Activated naive CD8-positive, alpha-beta T cell treated with anti-CD3 and anti-CD28 coated beads, Interleukin-2, amount 50 U/mL, for 16 hours (primary cell): ENCODE measurements around the gene IL4I1.

Source experiments
- DNase-seq: peaks from one replicate; pipeline ENCODE4 v3.0.0-alpha.2; 2020; ENCODE audit warnings: low read depth, low spot score

IL4I1 gene

DNA sequence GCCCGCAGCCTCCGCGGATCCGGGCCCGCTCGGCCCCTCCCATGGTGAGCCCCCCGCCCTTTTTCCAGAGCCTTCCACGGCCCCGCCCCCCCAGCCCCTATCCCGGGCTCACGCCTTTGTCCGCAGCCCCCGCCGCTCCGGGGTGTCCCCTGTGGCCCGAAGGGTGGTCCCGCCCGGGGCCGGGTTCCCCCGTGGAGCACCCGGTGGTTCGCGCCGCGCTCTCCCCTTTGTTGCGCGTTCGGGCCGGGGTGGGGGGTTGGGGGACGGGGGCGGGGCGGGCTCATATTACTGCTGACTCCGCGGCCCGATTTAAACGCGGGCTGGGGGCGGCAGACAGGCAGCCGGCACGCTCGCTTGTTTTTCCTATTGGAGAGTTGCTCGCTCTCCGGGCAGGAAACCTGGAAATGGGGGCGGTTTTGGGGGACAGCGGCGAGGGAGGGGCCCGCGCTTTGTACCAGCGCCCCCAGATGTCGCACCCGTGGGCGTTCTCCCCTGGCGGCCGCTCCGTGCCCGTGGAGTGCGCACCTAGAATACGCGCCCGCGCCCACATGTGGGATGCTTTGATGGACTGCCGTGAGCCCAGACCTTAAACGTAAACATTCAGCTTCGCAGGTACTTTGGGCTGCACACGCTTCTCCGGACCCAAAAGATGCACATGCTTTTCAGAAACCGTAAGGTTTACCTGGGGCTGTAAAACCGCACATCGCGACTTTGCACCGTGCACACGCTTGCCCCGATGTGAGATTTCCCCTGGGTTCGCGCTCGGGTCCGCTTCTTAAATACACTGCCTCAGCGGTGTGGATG lies 45.0 kb downstream of the IL4I1 start:
- DNase-seq = no peak

DNA sequence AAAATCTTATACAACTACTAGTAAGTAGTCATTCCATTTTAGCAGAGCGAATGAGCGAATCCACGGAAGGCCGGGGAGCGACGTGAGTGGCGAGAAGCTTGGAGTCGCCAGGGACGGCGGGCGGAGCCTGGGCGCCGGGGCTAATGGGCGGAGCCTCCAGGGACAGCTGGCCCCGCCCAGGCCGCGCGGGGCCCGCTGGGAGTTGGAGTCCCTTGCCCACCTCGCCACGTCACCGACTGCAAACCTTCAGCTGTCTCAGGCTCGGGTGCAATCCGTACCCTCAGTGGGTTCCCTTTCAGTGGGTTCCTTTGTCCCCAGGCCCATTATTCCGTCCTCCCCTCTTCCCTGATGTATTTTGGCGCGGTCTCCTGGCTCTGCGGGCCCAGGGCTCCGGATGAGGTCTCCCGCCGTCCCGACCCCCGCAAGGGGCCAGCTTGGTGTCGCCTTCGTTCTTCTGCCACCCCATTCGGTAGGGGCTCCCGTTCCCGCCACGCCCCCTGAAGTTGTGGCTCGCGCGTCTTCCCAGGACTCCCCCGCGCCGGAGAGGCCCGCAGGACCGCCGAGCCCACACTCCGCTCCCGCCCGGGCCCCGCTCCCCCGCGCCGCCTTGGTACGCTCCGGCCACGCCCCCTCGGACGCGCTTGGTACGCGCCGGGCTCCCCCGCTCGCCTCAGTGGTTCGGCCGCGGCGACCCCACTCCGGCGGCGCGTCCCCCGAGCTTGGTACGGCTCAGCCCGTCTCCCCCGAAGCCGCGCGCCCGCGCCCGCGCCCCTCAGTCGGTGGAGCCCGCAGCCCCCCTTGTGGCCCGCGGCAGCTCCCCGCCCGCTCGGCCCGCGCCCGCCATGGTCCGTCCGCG lies 46.0 kb downstream of the IL4I1 start, which contains the start of gene PTOV1:
Gene PTOV1 (plus strand): TSS at position 673 of the 856 bp plus-strand sequence.
- DNase-seq = peak; percentile 68

- DNase-seq = no peak
These were observed 46.5 kb downstream of the IL4I1 start for GRCh38 chr19:49850221-49850486.

DNA sequence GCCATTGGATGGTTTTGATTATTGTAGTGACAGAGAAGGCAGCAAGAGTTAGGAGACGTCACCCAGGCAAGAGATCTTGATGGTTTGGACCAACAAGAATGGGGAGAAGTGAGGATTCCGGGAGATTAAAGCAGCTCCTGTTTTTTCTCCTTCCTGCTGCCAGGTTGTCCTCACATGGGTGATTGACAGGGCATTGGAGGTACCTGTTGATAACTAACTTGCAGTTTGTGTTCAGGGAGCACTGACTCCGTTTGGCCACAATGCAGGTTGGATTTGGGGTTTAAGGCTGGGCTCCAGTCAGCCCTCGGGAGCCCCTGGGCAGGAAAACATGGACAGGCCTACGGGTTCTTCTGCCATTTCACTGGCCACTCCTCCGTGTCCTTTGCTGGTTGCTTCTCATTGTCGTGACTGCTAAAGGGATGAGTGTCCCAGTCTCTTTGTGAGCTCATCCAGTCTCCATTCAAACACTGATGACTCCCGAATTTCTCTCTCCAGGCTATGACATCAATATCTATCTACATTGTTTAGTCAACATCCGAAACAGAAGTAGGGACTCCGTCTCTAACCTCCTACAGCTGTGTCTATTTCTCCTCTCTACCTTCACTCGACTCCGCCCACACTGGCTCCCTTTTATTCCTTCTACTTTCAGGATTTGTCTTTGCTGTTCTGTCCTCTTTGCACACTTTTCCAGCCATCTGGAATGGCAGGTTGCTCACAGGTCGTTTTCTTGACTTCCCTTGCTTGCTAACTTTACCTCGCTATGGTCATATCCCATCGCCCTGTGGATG lies 47.1 kb downstream of the IL4I1 start:
- no peak for DNase-seq

DNA sequence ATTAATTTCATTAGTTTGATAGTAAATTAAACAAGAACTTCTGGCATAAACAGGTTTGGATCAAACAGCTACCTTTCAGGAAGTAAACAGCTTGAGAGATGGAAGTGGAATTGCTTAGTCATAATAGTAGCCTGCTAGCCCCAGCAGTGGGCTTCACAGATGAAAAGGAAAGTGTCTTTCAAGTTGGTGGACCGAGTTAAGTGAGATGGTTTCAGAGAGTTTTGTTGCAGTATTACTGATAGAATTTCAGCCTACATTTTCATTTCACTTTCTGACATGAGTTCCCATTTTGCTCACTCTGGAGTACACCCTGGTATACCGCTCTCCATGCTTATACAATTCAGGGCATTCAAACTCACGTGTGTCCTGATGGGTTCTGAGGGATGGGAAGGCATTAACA lies 47.7 kb downstream of the IL4I1 start:
- no peak for DNase-seq

GRCh38 chr19:49847731-49848696 lies 48.7 kb downstream of the IL4I1 start:
- DNase-seq = no peak

GRCh38 chr19:49846408-49846807 lies 50.3 kb downstream of the IL4I1 start:
- DNase-seq = no peak

GRCh38 chr19:49845414-49845813 lies 51.3 kb downstream of the IL4I1 start:
- DNase-seq = no peak

DNA sequence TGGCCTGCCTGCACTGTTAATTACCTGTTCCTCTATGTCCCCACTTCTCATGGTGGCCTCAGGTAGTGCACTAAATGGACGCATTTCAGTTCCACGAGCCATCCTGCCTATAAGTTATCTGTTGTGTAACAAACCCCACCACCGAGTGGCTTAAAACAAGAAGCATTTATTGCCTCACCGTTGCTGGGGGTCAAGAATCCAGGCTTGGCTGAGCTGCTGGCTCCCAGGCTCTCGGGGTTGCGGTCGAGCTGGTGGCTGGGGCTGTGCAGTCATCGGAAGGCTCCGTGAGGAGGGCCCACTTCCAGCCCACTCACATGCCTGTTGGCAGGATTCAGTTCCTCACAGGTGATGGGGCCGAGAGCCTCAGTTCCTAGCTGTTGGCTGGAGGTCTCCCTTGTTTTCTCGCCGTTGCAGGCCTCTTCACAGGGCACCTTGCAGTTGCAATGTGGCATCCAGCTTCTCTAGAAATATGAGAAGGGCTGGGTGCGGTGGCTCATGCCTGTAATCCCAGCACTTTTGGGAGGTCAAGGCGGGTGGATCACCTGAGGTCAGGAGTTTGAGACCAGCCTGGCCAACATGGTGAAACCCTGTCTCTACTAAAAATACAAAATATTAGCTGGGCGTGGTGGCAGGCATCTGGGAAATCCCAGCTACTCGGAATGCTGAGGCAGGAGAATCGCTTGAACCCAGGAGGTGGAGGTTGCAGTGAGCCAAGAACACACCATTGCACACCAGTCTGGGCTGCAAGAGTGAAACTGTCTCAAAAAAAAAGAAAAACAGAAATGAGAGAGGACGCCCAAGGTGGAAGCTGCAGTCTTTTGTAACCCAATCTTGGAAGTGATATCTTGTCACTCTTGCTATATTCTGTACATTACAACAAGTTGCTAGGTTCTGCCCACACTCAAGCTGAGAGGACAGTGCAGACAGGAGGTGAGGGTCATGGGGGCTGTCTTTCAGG lies 52.3 kb downstream of the IL4I1 start:
- DNase-seq = no peak

DNA sequence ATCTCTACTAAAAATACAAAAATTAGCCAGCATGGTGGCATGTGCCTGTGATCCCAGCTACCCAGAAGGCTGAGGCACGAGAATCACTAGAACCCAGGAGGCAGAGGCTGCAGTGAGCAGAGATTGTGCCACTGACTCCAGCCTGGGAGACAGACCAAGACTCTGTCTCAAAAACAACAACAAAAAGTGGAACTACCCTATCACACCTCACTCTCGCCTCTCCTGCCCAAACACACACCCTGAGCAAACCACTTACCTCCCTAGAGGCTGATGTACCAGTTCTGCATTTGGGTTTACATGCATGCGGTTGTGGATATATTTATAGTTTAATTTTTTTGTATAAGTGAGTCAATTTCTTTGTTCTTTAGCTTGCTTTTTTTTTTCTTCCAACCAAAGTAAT lies 53.4 kb downstream of the IL4I1 start:
- no peak for DNase-seq

GRCh38 chr19:49840736-49841249 lies 55.9 kb downstream of the IL4I1 start:
- no peak for DNase-seq

DNA sequence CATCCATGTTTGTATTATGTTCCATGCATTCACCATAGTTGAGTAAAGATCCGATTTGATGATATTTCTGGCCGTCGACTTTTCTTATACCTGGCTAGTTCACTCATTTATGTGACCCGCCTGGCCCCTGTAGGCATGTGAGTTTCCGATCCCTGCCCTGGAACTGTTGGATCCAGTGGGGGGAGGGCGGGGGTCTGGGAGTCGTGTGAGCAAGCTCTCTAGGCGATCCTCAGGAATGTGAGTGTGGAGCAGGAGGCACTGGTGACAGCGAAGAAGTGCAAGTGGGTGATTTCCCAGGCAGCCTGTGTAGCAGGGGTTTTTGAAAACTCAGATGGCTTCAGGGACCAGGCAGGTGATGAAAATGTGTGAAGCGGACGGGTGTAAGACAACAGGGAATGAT lies 56.4 kb downstream of the IL4I1 start:
- no peak for DNase-seq

- no peak for DNase-seq
These were observed 57.0 kb downstream of the IL4I1 start for GRCh38 chr19:49839713-49840112.
